Measurements from ENCODE around the gene CLHC1. TPM values are rescaled to one million over a fixed set of nuclear protein-coding genes. Genes with fewer than 3 reads are reported as not detected.

CLHC1 gene
- total RNA-seq, 1 experiment from 2014 or later: 32.8 TPM

DNA sequence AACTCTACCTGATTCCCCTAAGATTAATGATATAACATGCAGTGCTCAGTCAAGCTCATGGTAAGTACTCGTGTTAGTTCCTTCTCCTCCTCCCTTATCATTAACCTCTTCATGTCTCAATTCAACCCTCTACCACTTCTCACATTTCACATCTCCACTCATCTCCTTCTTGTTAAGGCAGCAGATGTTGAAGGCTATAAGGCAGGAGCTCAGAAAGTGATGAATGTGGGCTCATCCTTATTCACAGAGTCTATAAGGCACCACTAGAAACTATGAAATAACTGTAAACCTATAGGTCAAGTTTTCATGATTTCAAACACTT lies 56.0 kb downstream of the CLHC1 start:
- peaks cover 12% of the 10 kb centered on the region for H3K36me3 Mint-ChIP-seq (ENCODE audit: insufficient read depth, unreplicated experiment)
- no peaks in the 10 kb centered on the region for H3K27me3 Mint-ChIP-seq (ENCODE audit: insufficient read depth, unreplicated experiment)
- no peak for DNase-seq (ENCODE audit: unreplicated experiment)
- peaks cover 10% of the 10 kb centered on the region for H3K4me1 Mint-ChIP-seq (ENCODE audit: insufficient read depth, unreplicated experiment)
- H3K9me3 Mint-ChIP-seq (ENCODE audit: unreplicated experiment): no peaks in the 10 kb centered on the region
- H3K27ac Mint-ChIP-seq (ENCODE audit: low read depth, unreplicated experiment): peak overlapping the region; percentile 1
- H3K4me3 Mint-ChIP-seq (ENCODE audit: unreplicated experiment): no peak overlapping the region
- no TSS peak for BruUV-seq (replicated peaks)
- POLR2A ChIA-PET: interaction anchor here (1.0 to 3.8 kb wide), 7 partner anchors 13 to 276 kb away, joined by 3 to 18 read pairs (median 8); partner anchors contain the start of gene RTN4
- CTCF ChIA-PET: interaction anchor here (0.6 to 6.7 kb wide), 21 partner anchors 8 to 518 kb away, joined by 3 to 75 read pairs (median 4); partner anchors contain the start of gene RTN4
- TF ChIP-seq CTCF (IDR thresholded peaks at IDR 0.05; ENCODE audit: unreplicated experiment): no peak
- intact Hi-C loops (cut with micrococcal nuclease): loop anchor here (5.0 to 10.0 kb wide), 2 partner anchors 421 to 449 kb away; no protein-coding TSS in a partner anchor

DNA sequence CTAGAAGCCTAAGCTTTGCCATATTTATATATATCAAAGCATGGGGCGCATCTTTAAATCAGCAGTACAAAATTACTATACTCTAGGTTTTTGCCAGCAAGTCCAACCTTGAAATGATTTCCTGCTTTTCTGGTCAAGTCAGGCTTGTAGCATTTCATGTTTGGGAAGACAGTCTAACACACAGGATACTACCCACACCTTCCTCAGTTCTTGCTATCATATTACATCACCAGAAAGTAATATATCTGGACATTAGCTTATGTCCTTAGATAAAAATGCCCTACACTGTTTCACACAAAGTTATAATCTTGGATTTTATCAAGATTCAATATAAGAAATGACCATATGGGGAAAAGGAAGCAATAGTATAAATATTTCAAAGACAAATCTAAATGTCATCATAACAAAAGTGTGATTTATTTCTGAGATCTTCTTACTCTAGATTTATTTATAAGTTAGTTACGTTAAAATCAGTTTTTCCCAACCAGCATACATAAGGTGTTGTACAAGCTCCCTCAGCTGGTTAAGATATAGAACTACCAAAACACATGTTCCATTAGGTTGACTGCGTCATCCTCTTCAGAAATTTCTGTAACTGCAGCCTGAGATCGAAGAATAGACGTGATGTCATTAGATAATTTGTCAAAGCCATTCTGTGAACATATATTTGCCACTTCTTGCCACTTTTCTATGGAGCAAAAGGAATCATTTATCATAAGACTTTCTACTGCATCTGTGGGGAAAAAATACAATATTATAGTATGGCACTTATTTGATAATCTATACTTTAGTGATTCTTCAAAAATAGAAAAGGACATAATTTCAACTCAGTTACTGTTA lies 56.6 kb downstream of the CLHC1 start:
- BruUV-seq (replicated peaks): TSS peak; percentile 14

GRCh38 chr2:55173438-55174054 lies 58.5 kb downstream of the CLHC1 start:
- no peak for TF ChIP-seq CTCF (IDR thresholded peaks at IDR 0.05; ENCODE audit: unreplicated experiment)
- Mint-ChIP-seq H3K9me3 (ENCODE audit: unreplicated experiment) (no peaks in the 10 kb centered on the region), H3K27me3 (ENCODE audit: insufficient read depth, unreplicated experiment) (no peaks in the 10 kb centered on the region), H3K4me1 (ENCODE audit: insufficient read depth, unreplicated experiment) (peaks cover 13% of the 10 kb centered on the region), H3K27ac (ENCODE audit: low read depth, unreplicated experiment) (no peak overlapping the region), H3K4me3 (ENCODE audit: unreplicated experiment) (no peak overlapping the region), H3K36me3 (ENCODE audit: insufficient read depth, unreplicated experiment) (peaks cover 18% of the 10 kb centered on the region)
- no TSS peak for BruUV-seq (replicated peaks)
- DNase-seq (ENCODE audit: unreplicated experiment): no peak
- intact Hi-C loops (cut with micrococcal nuclease): loop anchor here (10.0 kb wide), 1 partner anchor 419 kb away; no protein-coding TSS in a partner anchor
- ChIA-PET CTCF (interaction anchor here (0.6 to 6.7 kb wide), 20 partner anchors 8 to 1322 kb away, joined by 3 to 75 read pairs (median 4); no protein-coding TSS in a partner anchor), POLR2A (interaction anchor here (0.7 to 3.8 kb wide), 9 partner anchors 10 to 335 kb away, joined by 3 to 18 read pairs (median 5); partner anchors contain the start of gene RTN4)

More for the DNA sequence above, 56.6 kb downstream of the CLHC1 start:
- ChIA-PET POLR2A (interaction anchor here (0.6 to 3.8 kb wide), 12 partner anchors 12 to 277 kb away, joined by 3 to 18 read pairs (median 4); partner anchors contain the start of gene RTN4), CTCF (interaction anchor here (0.5 to 6.7 kb wide), 30 partner anchors 7 to 509 kb away, joined by 3 to 75 read pairs (median 4); partner anchors contain the start of gene RTN4)
- Mint-ChIP-seq H3K9me3 (ENCODE audit: unreplicated experiment) (no peaks in the 10 kb centered on the region), H3K27me3 (ENCODE audit: insufficient read depth, unreplicated experiment) (no peaks in the 10 kb centered on the region), H3K27ac (ENCODE audit: low read depth, unreplicated experiment) (peak overlapping the region; percentile 1), H3K4me3 (ENCODE audit: unreplicated experiment) (no peak overlapping the region), H3K4me1 (ENCODE audit: insufficient read depth, unreplicated experiment) (peaks cover 10% of the 10 kb centered on the region), H3K36me3 (ENCODE audit: insufficient read depth, unreplicated experiment) (peaks cover 12% of the 10 kb centered on the region)
- DNase-seq (ENCODE audit: unreplicated experiment): peak; percentile 51
- TF ChIP-seq CTCF (IDR thresholded peaks at IDR 0.05; ENCODE audit: unreplicated experiment): peak; percentile 70
- intact Hi-C loops (cut with micrococcal nuclease): loop anchor here (1.0 to 10.0 kb wide), 4 partner anchors 160 to 448 kb away; no protein-coding TSS in a partner anchor

Data from MCF 10A (cell line).